HG02763 (cell line): ENCODE results near the gene GSX2.

Experiments
- ATAC-seq: cut with Tn5 transposase; IDR thresholded peaks from one replicate; pipeline ENCODE4 v1.9.1; 2021; ENCODE audit warnings: mild to moderate bottlenecking, moderate library complexity; ENCODE audit not compliant: unreplicated experiment

The GSX2 gene

GRCh38 chr4:54076673-54077072 lies 23.3 kb upstream of the GSX2 start:
- no peak for ATAC-seq

- ATAC-seq, result no peak
Observed at GRCh38 chr4:54077812-54078211, 22.2 kb upstream of the GSX2 start.

- no peak for ATAC-seq
Observed at GRCh38 chr4:54082168-54082567, 17.8 kb upstream of the GSX2 start.

- ATAC-seq, result no peak
Observed at GRCh38 chr4:54085284-54085683, 14.7 kb upstream of the GSX2 start.

- no peak for ATAC-seq
Observed at GRCh38 chr4:54089875-54090274, 10.1 kb upstream of the GSX2 start.

GRCh38 chr4:54090404-54090803 lies 9.6 kb upstream of the GSX2 start:
- no peak for ATAC-seq

- ATAC-seq, result peak; percentile 45
Observed at GRCh38 chr4:54090804-54091623, 8.9 kb upstream of the GSX2 start.

GRCh38 chr4:54091637-54092404 lies 8.1 kb upstream of the GSX2 start:
- peak; percentile 74 for ATAC-seq

- no peak for ATAC-seq
Observed at GRCh38 chr4:54092405-54093323, 7.3 kb upstream of the GSX2 start.

GRCh38 chr4:54093324-54094240 lies 6.4 kb upstream of the GSX2 start:
- no peak for ATAC-seq

GRCh38 chr4:54094451-54094850 lies 5.5 kb upstream of the GSX2 start:
- ATAC-seq, result no peak

- no peak for ATAC-seq
Observed at GRCh38 chr4:54095110-54095825, 4.7 kb upstream of the GSX2 start.

GRCh38 chr4:54096295-54096962 lies 3.5 kb upstream of the GSX2 start:
- ATAC-seq, result no peak

GRCh38 chr4:54097152-54097551 lies 2.8 kb upstream of the GSX2 start:
- no peak for ATAC-seq

GRCh38 chr4:54098375-54098774 lies 1.6 kb upstream of the GSX2 start:
- ATAC-seq, result no peak

GRCh38 chr4:54099287-54099747 lies 646 bp upstream of the GSX2 start:
- no peak for ATAC-seq

- ATAC-seq, result no peak
Observed at GRCh38 chr4:54100595-54101189, 729 bp downstream of the GSX2 start.
